GM18907 (cell line): ENCODE measurements around the gene RB1.

Experiments
- ATAC-seq: cut with Tn5 transposase; IDR thresholded peaks from one replicate; pipeline ENCODE4 v1.9.1; 2021; ENCODE audit warnings: mild to moderate bottlenecking, moderate library complexity; ENCODE audit not compliant: unreplicated experiment

RB1 gene

GRCh38 chr13:48303359-48304142, at the start of gene RB1:
Gene RB1, plus strand, starts transcription at chr13:48303751. Its CDS starts 162 bp downstream, at chr13:48303913.
- ATAC-seq: peak; percentile 78

- ATAC-seq: no peak
Observed at GRCh38 chr13:48253849-48254248, 49.7 kb upstream of the RB1 start.

GRCh38 chr13:48255090-48255489, 48.5 kb upstream of the RB1 start:
- ATAC-seq: no peak

- no peak for ATAC-seq
Observed at GRCh38 chr13:48255954-48256353, 47.6 kb upstream of the RB1 start.

GRCh38 chr13:48258002-48258401, 45.5 kb upstream of the RB1 start:
- no peak for ATAC-seq

GRCh38 chr13:48258430-48258829, 45.1 kb upstream of the RB1 start:
- no peak for ATAC-seq

- ATAC-seq: no peak
Observed at GRCh38 chr13:48260970-48261369, 42.6 kb upstream of the RB1 start.

- ATAC-seq: no peak
Observed at GRCh38 chr13:48263196-48263595, 40.4 kb upstream of the RB1 start.

GRCh38 chr13:48264058-48264457, 39.5 kb upstream of the RB1 start:
- no peak for ATAC-seq

- no peak for ATAC-seq
Observed at GRCh38 chr13:48265217-48265815, 38.2 kb upstream of the RB1 start.

- ATAC-seq: no peak
Observed at GRCh38 chr13:48266150-48266549, 37.4 kb upstream of the RB1 start.

GRCh38 chr13:48266701-48267639, 36.6 kb upstream of the RB1 start:
- ATAC-seq: no peak

- no peak for ATAC-seq
Observed at GRCh38 chr13:48268019-48268418, 35.5 kb upstream of the RB1 start.

- no peak for ATAC-seq
Observed at GRCh38 chr13:48273346-48273745, 30.2 kb upstream of the RB1 start.

GRCh38 chr13:48275507-48275906, 28.0 kb upstream of the RB1 start:
- ATAC-seq: no peak

- ATAC-seq: no peak
Observed at GRCh38 chr13:48278806-48279205, 24.7 kb upstream of the RB1 start.

- no peak for ATAC-seq
Observed at GRCh38 chr13:48281556-48281955, 22.0 kb upstream of the RB1 start.

- no peak for ATAC-seq
Observed at GRCh38 chr13:48291730-48292129, 11.8 kb upstream of the RB1 start.

GRCh38 chr13:48292650-48293049, 10.9 kb upstream of the RB1 start:
- ATAC-seq: no peak

GRCh38 chr13:48294653-48295052, 8.9 kb upstream of the RB1 start:
- no peak for ATAC-seq

- no peak for ATAC-seq
Observed at GRCh38 chr13:48295271-48295670, 8.3 kb upstream of the RB1 start.
